Stomach (tissue), 9 donors: ENCODE data around the gene CELF1. TPM values are rescaled to one million over a fixed set of nuclear protein-coding genes. Genes with fewer than 3 reads are reported as not detected.
"Not testable (repeated sequence)": the region's sequence is repeated elsewhere in the genome, so short reads cannot be mapped to it uniquely, and the experiment has no call there.

Experiments used
- DNase-seq, 2 donors: peaks; one replicate each; pipeline versions ENCODE4 v3.0.0 to v3.0.0-alpha.2; 2013 to 2019
- H3K27ac ChIP-seq, 5 donors: fragments of 200-600 bp in 4 of 5; sonication (generic) in 4 of 5; one replicate each; pipeline ENCODE4 v1.5.1; 2013 to 2019; ENCODE audit warnings: mild to moderate bottlenecking in 1 of 5, moderate library complexity in 1 of 5
- H3K27me3 ChIP-seq, 3 donors: fragments of 200-600 bp; sonication (generic); one replicate each; pipeline ENCODE4 v1.5.1; 2017 to 2019; ENCODE audit warnings: mixed run types in 1 of 3
- H3K36me3 ChIP-seq, 4 donors: fragments of 200-600 bp; sonication (generic); 1 replicate in 3 of 4; 2 replicates in 1 of 4; pipeline ENCODE4 v1.5.1; 2016 to 2019
- H3K4me1 ChIP-seq, 4 donors: fragments of 200-600 bp; sonication (generic); one replicate each; pipeline ENCODE4 v1.5.1; 2016 to 2019
- H3K4me3 ChIP-seq, 4 donors: fragments of 200-600 bp; sonication (generic) in 3 of 4; one replicate each; pipeline ENCODE4 v1.5.1; 2016 to 2019; ENCODE audit warnings: mild to moderate bottlenecking in 1 of 4
- H3K9me3 ChIP-seq, 4 donors: fragments of 200-600 bp; sonication (generic); one replicate each; pipeline ENCODE4 v1.5.1; 2016 to 2019
- EP300 ChIP-seq: sonication (generic); formaldehyde crosslinking; IDR thresholded peaks from one replicate; pipeline ENCODE4 v1.6.1; 2017; ENCODE audit warnings: antibody characterized with exemption
- POLR2A ChIP-seq, 4 donors: fragments of 450-650 bp; IDR thresholded peaks; one replicate each; pipeline ENCODE4 v1.6.1; 2016; ENCODE audit warnings: antibody characterized with exemption in 4 of 4, control low read depth in 2 of 4, mild to moderate bottlenecking in 1 of 4, moderate library complexity in 1 of 4
- POLR2AphosphoS5 ChIP-seq, 3 donors: sonication (generic); formaldehyde crosslinking; IDR thresholded peaks; one replicate each; pipeline ENCODE4 v1.6.1; 2016; ENCODE audit warnings: antibody characterized with exemption in 3 of 3
- WGBS, 5 donors: extraction: QIAGEN DNeasy Blood & Tissue Kit in 3 of 5; methylation state at CpG; one replicate each; pipeline versions ENCODE4 v1.1.5 to v1.1.7; 2013 to 2018; 5-methylcytosine and 5-hydroxymethylcytosine counted together
- intact Hi-C: fragments of 100-400 bp; cut with DNase I; formaldehyde crosslinking; loops from one replicate; pipeline ENCODE4 v1.15.1; 2023; ENCODE audit warnings: low total_unique reads
- polyA plus RNA-seq, 3 donors: library from polyadenylated mRNA; stranded (reverse); fragments of 200-250 nt; gene quantifications; one replicate each; pipeline ENCODE4 v1.2.3, GENCODE V29; 2013
- total RNA-seq, 5 donors: library from RNA; depleted of rRNA; stranded (reverse); fragments of >200 nt; gene quantifications; one replicate each; pipeline versions ENCODE4 v1.1.0 to v1.2.3, GENCODE V29; 2014 to 2016
- TF ChIP-seq, protein P1 (sequence below), 7 experiments: fragments of 450-650 bp in 4 of 7; fragments of 200-600 bp in 3 of 7; sonication (generic) in 3 of 7; IDR thresholded peaks; one replicate each; pipeline ENCODE4 v1.5.1; 2016 to 2019; ENCODE audit warnings: antibody characterized with exemption in 7 of 7, control low read depth in 2 of 7, mild to moderate bottlenecking in 1 of 7
- donor health status: healthy with polysubstance abuse.
- donor health status: Bipolar disorder and iron deficiency.
- donor health status: healthy.

CELF1 gene
- total and polyA plus RNA-seq, 8 donors, result 12.7 to 206 (median 54.4) TPM

DNA sequence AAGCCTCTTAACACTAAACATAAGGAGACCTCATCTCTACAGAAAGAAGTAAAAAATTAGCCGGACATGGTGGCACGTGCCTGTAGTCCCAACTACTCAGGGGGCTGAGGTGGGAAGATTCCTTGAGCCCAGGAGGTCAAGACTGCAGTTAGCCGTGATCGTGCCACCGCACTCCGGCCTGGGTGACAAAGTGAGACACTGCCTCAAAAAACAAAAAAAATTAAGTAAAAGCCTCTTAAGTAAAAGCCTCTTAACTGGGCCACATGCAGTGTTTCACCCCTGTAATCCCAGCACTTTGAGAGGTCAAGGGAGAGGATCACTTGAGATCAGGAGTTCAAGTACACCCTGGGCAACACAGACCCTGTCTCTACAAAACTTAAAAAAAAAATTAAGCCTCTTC lies 25.7 kb downstream of the CELF1 start:
- 86 to 97% (median 92%) methylated on average over 6 of the region's 6 CpGs for WGBS, 5 donors
- no peak for DNase-seq
- Histone ChIP-seq H3K27me3 (no peaks in the 10 kb centered on the region), H3K9me3 (no peaks in the 10 kb centered on the region), H3K27ac (peak overlapping the region in 2 of 5 donors; percentile 0 to 60), H3K36me3 (peaks cover 0 to 4% (median 0%) of the 10 kb centered on the region in 4 donors), H3K4me1 (peaks cover 34 to 98% (median 76%) of the 10 kb centered on the region in 4 donors), H3K4me3 (no peak overlapping the region)
- intact Hi-C loops, result no loop called here
- TF ChIP-seq POLR2A (IDR thresholded peaks at IDR 0.05) (no peak), POLR2AphosphoS5 (IDR thresholded peaks at IDR 0.05) (no peak), EP300 (no peak)
- TF ChIP-seq, protein P1, sequence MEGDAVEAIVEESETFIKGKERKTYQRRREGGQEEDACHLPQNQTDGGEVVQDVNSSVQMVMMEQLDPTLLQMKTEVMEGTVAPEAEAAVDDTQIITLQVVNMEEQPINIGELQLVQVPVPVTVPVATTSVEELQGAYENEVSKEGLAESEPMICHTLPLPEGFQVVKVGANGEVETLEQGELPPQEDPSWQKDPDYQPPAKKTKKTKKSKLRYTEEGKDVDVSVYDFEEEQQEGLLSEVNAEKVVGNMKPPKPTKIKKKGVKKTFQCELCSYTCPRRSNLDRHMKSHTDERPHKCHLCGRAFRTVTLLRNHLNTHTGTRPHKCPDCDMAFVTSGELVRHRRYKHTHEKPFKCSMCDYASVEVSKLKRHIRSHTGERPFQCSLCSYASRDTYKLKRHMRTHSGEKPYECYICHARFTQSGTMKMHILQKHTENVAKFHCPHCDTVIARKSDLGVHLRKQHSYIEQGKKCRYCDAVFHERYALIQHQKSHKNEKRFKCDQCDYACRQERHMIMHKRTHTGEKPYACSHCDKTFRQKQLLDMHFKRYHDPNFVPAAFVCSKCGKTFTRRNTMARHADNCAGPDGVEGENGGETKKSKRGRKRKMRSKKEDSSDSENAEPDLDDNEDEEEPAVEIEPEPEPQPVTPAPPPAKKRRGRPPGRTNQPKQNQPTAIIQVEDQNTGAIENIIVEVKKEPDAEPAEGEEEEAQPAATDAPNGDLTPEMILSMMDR (IDR thresholded peaks at IDR 0.05), result no peak

- H3K27ac ChIP-seq, result peak overlapping the region in 3 of 5 donors; percentile 13 to 80 (median 67)
- intact Hi-C loops, result not testable (repeated sequence)
- WGBS, 5 donors, result 89 to 96% (median 89%) methylated on average over 9 of the region's 9 CpGs
These were observed 26.9 kb downstream of the CELF1 start for GRCh38 chr11:47526032-47526431.

DNA sequence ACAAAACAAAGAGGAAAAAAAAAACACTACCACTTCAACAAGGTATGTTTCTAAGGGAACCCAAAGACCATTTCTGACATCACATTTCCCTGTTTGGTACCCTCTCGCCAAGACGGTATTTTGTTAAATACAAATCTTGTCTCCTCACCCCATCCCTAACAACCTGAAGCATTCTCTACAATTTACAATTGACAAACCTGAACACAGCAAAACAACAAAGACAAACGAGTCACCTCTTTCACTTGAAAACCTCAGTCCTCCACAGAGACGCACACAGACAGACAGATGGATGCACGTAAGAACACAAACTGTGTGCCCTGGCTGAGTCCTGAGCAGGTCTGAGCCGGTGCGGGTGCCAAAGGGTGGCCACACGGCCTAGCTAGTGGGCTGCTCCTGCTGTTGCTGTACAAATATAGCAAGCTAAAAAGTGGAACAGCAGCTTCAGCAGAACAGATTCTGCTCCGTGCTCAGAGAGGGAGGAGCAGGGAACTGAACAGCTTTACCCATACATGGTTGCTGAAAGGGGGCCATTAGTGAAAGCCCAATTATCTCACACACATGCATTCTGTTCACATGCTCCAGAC lies 28.5 kb downstream of the CELF1 start:
- H3K4me1 ChIP-seq, result peaks cover 34 to 98% (median 66%) of the 10 kb centered on the region in 4 donors
- peaks cover 0 to 6% (median 0%) of the 10 kb centered on the region in 4 donors for H3K36me3 ChIP-seq
- peak overlapping the region; percentile 24 to 32 (median 24) for H3K4me3 ChIP-seq
- intact Hi-C loops, result no loop called here
- H3K27ac ChIP-seq, result peak overlapping the region; percentile 1 to 81 (median 67)
- peak in 2 of 3 donors; percentile 4 to 58 for TF ChIP-seq POLR2AphosphoS5 (IDR thresholded peaks at IDR 0.05)
- TF ChIP-seq EP300, result no peak
- TF ChIP-seq, protein P1 (IDR thresholded peaks at IDR 0.05), result no peak
- no peak for TF ChIP-seq POLR2A (IDR thresholded peaks at IDR 0.05)
- DNase-seq, result peak; percentile 36 to 68
- no peaks in the 10 kb centered on the region for H3K27me3 ChIP-seq
- 18 to 29% (median 21%) methylated on average over 9 of the region's 9 CpGs for WGBS, 5 donors
- H3K9me3 ChIP-seq, result no peaks in the 10 kb centered on the region

More at GRCh38 chr11:47526032-47526431, 26.9 kb downstream of the CELF1 start:
- not testable (repeated sequence) for DNase-seq, H3K4me3 ChIP-seq, H3K27me3 ChIP-seq, H3K9me3 ChIP-seq, H3K36me3 ChIP-seq
- H3K4me1 ChIP-seq, result peaks cover 34 to 98% (median 72%) of the 10 kb centered on the region in 4 donors

GRCh38 chr11:47523490-47524225 lies 29.3 kb downstream of the CELF1 start:
- Histone ChIP-seq H3K36me3 (peaks cover 0 to 9% (median 0%) of the 10 kb centered on the region in 4 donors), H3K27ac (peak overlapping the region; percentile 57 to 81 (median 67)), H3K27me3 (no peaks in the 10 kb centered on the region), H3K9me3 (no peaks in the 10 kb centered on the region), H3K4me1 (peaks cover 41 to 98% (median 69%) of the 10 kb centered on the region in 4 donors), H3K4me3 (peak overlapping the region; percentile 24 to 32 (median 24))
- peak in 1 of 2 donors; percentile 77 for DNase-seq
- intact Hi-C loops, result no loop called here
- TF ChIP-seq, protein P1 (IDR thresholded peaks at IDR 0.05), result no peak
- TF ChIP-seq POLR2AphosphoS5 (IDR thresholded peaks at IDR 0.05), result peak in 2 of 3 donors; percentile 4 to 58
- WGBS, 5 donors, result 3 to 13% (median 7%) methylated on average over 3 of the region's 3 CpGs
